Measurements from ENCODE around the gene AFF3. TPM values are rescaled to one million over a fixed set of nuclear protein-coding genes. Genes with fewer than 3 reads are reported as not detected.
A peak's percentile ranks its signal among the peaks of the same experiment; 100 is the strongest.

The AFF3 gene
- total RNA-seq, 2 donors from 2014 or later: 10.8 to 16.2 TPM

GRCh38 chr2:99771681-99772333 lies 370.6 kb downstream of the AFF3 start:
- no peak for DNase-seq (ENCODE audit: low spot score)
- Histone ChIP-seq H3K36me3 (no peaks in the 10 kb centered on the region), H3K27ac (peak overlapping the region in 1 of 2 donors; percentile 20), H3K9me3 (no peaks in the 10 kb centered on the region), H3K4me3 (no peak overlapping the region), H3K27me3 (no peaks in the 10 kb centered on the region), H3K4me1 (peaks cover 0 to under 1% of the 10 kb centered on the region in 2 donors)
- no peak for TF ChIP-seq CTCF (IDR thresholded peaks at IDR 0.05)

- Histone ChIP-seq H3K4me1 (no peaks in the 10 kb centered on the region), H3K27ac (no peak overlapping the region)
- no peak for DNase-seq (ENCODE audit: low spot score)
Measured at GRCh38 chr2:99770876-99771275, 371.5 kb downstream of the AFF3 start.

GRCh38 chr2:99765731-99766318 lies 376.6 kb downstream of the AFF3 start:
- H3K27me3 ChIP-seq: no peaks in the 10 kb centered on the region
- H3K36me3 ChIP-seq: no peaks in the 10 kb centered on the region
- no peaks in the 10 kb centered on the region for H3K9me3 ChIP-seq
- no peaks in the 10 kb centered on the region for H3K4me1 ChIP-seq
- TF ChIP-seq CTCF (IDR thresholded peaks at IDR 0.05): no peak
- H3K27ac ChIP-seq: no peak overlapping the region
- DNase-seq (ENCODE audit: low spot score): no peak
- H3K4me3 ChIP-seq: no peak overlapping the region

More at GRCh38 chr2:99770876-99771275, 371.5 kb downstream of the AFF3 start:
- H3K9me3 ChIP-seq: no peaks in the 10 kb centered on the region
- no peaks in the 10 kb centered on the region for H3K27me3 ChIP-seq
- H3K36me3 ChIP-seq: no peaks in the 10 kb centered on the region
- H3K4me3 ChIP-seq: no peak overlapping the region
- TF ChIP-seq CTCF (IDR thresholded peaks at IDR 0.05): no peak

- Histone ChIP-seq H3K36me3 (no peaks in the 10 kb centered on the region), H3K27ac (no peak overlapping the region), H3K9me3 (no peaks in the 10 kb centered on the region), H3K27me3 (no peaks in the 10 kb centered on the region), H3K4me3 (no peak overlapping the region), H3K4me1 (no peaks in the 10 kb centered on the region)
- DNase-seq (ENCODE audit: low spot score): no peak
- TF ChIP-seq CTCF (IDR thresholded peaks at IDR 0.05): no peak
Measured at GRCh38 chr2:99763764-99764163, 378.6 kb downstream of the AFF3 start.

- H3K4me1 ChIP-seq: no peaks in the 10 kb centered on the region
- H3K36me3 ChIP-seq: no peaks in the 10 kb centered on the region
- TF ChIP-seq CTCF (IDR thresholded peaks at IDR 0.05): no peak
- no peak overlapping the region for H3K4me3 ChIP-seq
- no peaks in the 10 kb centered on the region for H3K9me3 ChIP-seq
- no peak for DNase-seq (ENCODE audit: low spot score)
- no peaks in the 10 kb centered on the region for H3K27me3 ChIP-seq
- H3K27ac ChIP-seq: no peak overlapping the region
Measured at GRCh38 chr2:99762714-99763113, 379.7 kb downstream of the AFF3 start.
